H1 (cell line): ENCODE data around the gene U2SURP. TPM values are rescaled to one million over a fixed set of nuclear protein-coding genes. Genes with fewer than 3 reads are reported as not detected.

ENCODE experiments used
- CTCF ChIA-PET: fragments of 300-600 bp; sonication (Branson Sonifier 250); formaldehyde crosslinking; loops from one replicate; lab custom pipeline; 2021; ENCODE audit not compliant: partially characterized antibody; lab: Charles Lee
- POLR2A ChIA-PET: fragments of 300-600 bp; sonication (Branson Sonifier 250); formaldehyde crosslinking; loops from one replicate; lab custom pipeline; 2021; ENCODE audit warnings: inconsistent platforms; ENCODE audit not compliant: partially characterized antibody; lab: Charles Lee
- DNase-seq, 2 experiments: peaks; one replicate each; pipeline versions ENCODE4 v3.0.0 to v3.0.0-alpha.2; 2010 to 2022; ENCODE audit warnings: low spot score in 2 of 2, low read depth in 1 of 2, mixed read lengths in 1 of 2
- FAIRE-seq: peaks from 2 replicates; lab custom pipeline; 2011; peaks lifted over from hg19 to GRCh38; lab: Jason Lieb, UNC
- H2AFZ ChIP-seq: 2 replicates; pipeline ENCODE4 v1.8.1; 2012; ENCODE audit warnings: low read length, inconsistent platforms
- H2AK5ac ChIP-seq: 2 replicates; pipeline ENCODE4 v1.6.1; 2013; ENCODE audit warnings: low read depth, low read length
- H2BK120ac ChIP-seq: replicated peaks from 2 replicates; pipeline ENCODE3; 2013; ENCODE audit warnings: low read depth, low read length, inconsistent platforms
- H2BK12ac ChIP-seq: 2 replicates; pipeline ENCODE4 v1.6.1; 2013; ENCODE audit warnings: low read depth, low read length
- H2BK15ac ChIP-seq: 2 replicates; pipeline ENCODE4 v1.6.1; 2013; ENCODE audit warnings: low read length
- H2BK20ac ChIP-seq: 2 replicates; pipeline ENCODE4 v1.6.1; 2013; ENCODE audit warnings: low read length
- H2BK5ac ChIP-seq: 2 replicates; pipeline ENCODE4 v1.6.1; 2013; ENCODE audit warnings: low read depth, low read length
- H3K14ac ChIP-seq: 2 replicates; pipeline ENCODE4 v1.6.1; 2013; ENCODE audit warnings: inconsistent platforms; ENCODE audit not compliant: insufficient read length
- H3K18ac ChIP-seq: 2 replicates; pipeline ENCODE4 v1.6.1; 2013; ENCODE audit warnings: low read length; ENCODE audit errors: extremely low read depth
- H3K23ac ChIP-seq: 2 replicates; pipeline ENCODE4 v1.6.1; 2013; ENCODE audit warnings: inconsistent platforms; ENCODE audit not compliant: insufficient read length
- H3K23me2 ChIP-seq: 2 replicates; pipeline ENCODE4 v1.6.1; 2013; ENCODE audit warnings: low read depth, low read length
- H3K27ac ChIP-seq: 2 replicates; pipeline ENCODE4 v1.6.1; 2011; ENCODE audit warnings: low read depth, low read length, inconsistent platforms
- H3K27me3 ChIP-seq, 4 experiments: replicated peaks in 1 of 4; 1 replicate in 1 of 4; 2 replicates in 3 of 4; pipeline versions ENCODE4 v1.6.1 to v1.8.1; 2011 to 2013; ENCODE audit warnings: low read length in 3 of 4, mild to moderate bottlenecking in 3 of 4, inconsistent platforms in 2 of 4, mixed read lengths in 2 of 4, moderate library complexity in 1 of 4; ENCODE audit not compliant: control insufficient read depth in 3 of 4, insufficient read depth in 3 of 4; ENCODE audit errors: extremely low read depth in 1 of 4
- H3K36me3 ChIP-seq, 4 experiments: 2 replicates each; pipeline versions ENCODE4 v1.6.1 to v1.8.1; 2011 to 2013; ENCODE audit warnings: mild to moderate bottlenecking in 4 of 4, low read length in 3 of 4, moderate library complexity in 2 of 4, control low read depth in 1 of 4, inconsistent platforms in 1 of 4; ENCODE audit not compliant: insufficient read depth in 4 of 4, control insufficient read depth in 2 of 4
- H3K4ac ChIP-seq: replicated peaks from 2 replicates; pipeline ENCODE3; 2013; ENCODE audit warnings: low read length, low read depth, mixed read lengths, inconsistent platforms; ENCODE audit not compliant: insufficient read length
- H3K4me1 ChIP-seq, 4 experiments: replicated peaks in 1 of 4; 1 replicate in 1 of 4; 2 replicates in 3 of 4; pipeline versions ENCODE4 v1.6.1 to v1.8.1; 2011 to 2013; ENCODE audit warnings: low read length in 3 of 4, inconsistent platforms in 2 of 4, mixed read lengths in 1 of 4; ENCODE audit not compliant: insufficient read depth in 4 of 4, control insufficient read depth in 3 of 4
- H3K4me2 ChIP-seq, 2 experiments: 2 replicates each; pipeline versions ENCODE4 v1.6.1 to v1.8.1; 2011 to 2013; ENCODE audit warnings: low read depth in 2 of 2, low read length in 2 of 2, control low read depth in 1 of 2, inconsistent platforms in 1 of 2, mild to moderate bottlenecking in 1 of 2; ENCODE audit not compliant: insufficient read depth in 1 of 2
- H3K4me3 ChIP-seq, 4 experiments: fragments of 200-600, 300-600 bp in 1 of 4; sonication (generic), shearing (Covaris generic), sonication (Bioruptor Twin) in 1 of 4; 2 replicates each; pipeline versions ENCODE4 v1.5.1 to v1.8.1; 2011 to 2016; ENCODE audit warnings: low read length in 4 of 4, low read depth in 3 of 4, control low read depth in 2 of 4, inconsistent platforms in 2 of 4, mild to moderate bottlenecking in 2 of 4, mixed read lengths in 1 of 4, moderate library complexity in 1 of 4; ENCODE audit not compliant: insufficient read depth in 2 of 4; ENCODE audit errors: extremely low read depth in 1 of 4
- H3K56ac ChIP-seq: replicated peaks from 2 replicates; pipeline ENCODE3; 2013; ENCODE audit warnings: low read depth, mild to moderate bottlenecking, mixed read lengths, low read length, inconsistent platforms; ENCODE audit not compliant: insufficient read length
- H3K79me1 ChIP-seq: 2 replicates; pipeline ENCODE4 v1.6.1; 2013; ENCODE audit warnings: low read depth, low read length, control low read depth
- H3K79me2 ChIP-seq, 2 experiments: 2 replicates each; pipeline versions ENCODE4 v1.6.1 to v1.8.1; 2012 to 2013; ENCODE audit warnings: low read length in 2 of 2, mild to moderate bottlenecking in 2 of 2, inconsistent platforms in 1 of 2; ENCODE audit not compliant: insufficient read depth in 2 of 2, control insufficient read depth in 1 of 2
- H3K9ac ChIP-seq, 4 experiments: replicated peaks in 1 of 4; 1 replicate in 1 of 4; 2 replicates in 3 of 4; pipeline versions ENCODE4 v1.6.1 to v1.8.1; 2011 to 2013; ENCODE audit warnings: low read depth in 3 of 4, low read length in 3 of 4, control low read depth in 2 of 4, mild to moderate bottlenecking in 2 of 4, moderate library complexity in 2 of 4, inconsistent platforms in 1 of 4; ENCODE audit errors: extremely low read depth in 1 of 4
- H3K9me3 ChIP-seq, 2 experiments: 2 replicates each; pipeline versions ENCODE4 v1.6.1 to v1.8.1; 2012 to 2013; ENCODE audit warnings: mild to moderate bottlenecking in 2 of 2, moderate library complexity in 2 of 2, control low read depth in 1 of 2, inconsistent platforms in 1 of 2, low read depth in 1 of 2, low read length in 1 of 2, mixed read lengths in 1 of 2; ENCODE audit not compliant: insufficient read depth in 2 of 2
- H4K20me1 ChIP-seq, 2 experiments: replicated peaks in 1 of 2; 2 replicates each; pipeline versions ENCODE3 to v1.8.1; 2011 to 2013; ENCODE audit warnings: inconsistent platforms in 2 of 2, low read length in 2 of 2, mild to moderate bottlenecking in 1 of 2; ENCODE audit not compliant: insufficient read depth in 2 of 2, control insufficient read depth in 1 of 2
- H4K5ac ChIP-seq: 2 replicates; pipeline ENCODE4 v1.6.1; 2013; ENCODE audit warnings: low read length, low read depth, mixed read lengths, inconsistent platforms; ENCODE audit not compliant: insufficient read length
- H4K8ac ChIP-seq: 2 replicates; pipeline ENCODE4 v1.8.0; 2013; ENCODE audit warnings: mild to moderate bottlenecking, moderate library complexity, low read length, inconsistent platforms; ENCODE audit not compliant: insufficient read depth; ENCODE audit errors: extremely low read depth
- H4K91ac ChIP-seq: replicated peaks from 2 replicates; pipeline ENCODE3; 2013; ENCODE audit warnings: low read length, mixed read lengths, inconsistent platforms; ENCODE audit not compliant: insufficient read length
- ASH2L ChIP-seq: fragments of 200-600, 300-600 bp; sonication (generic); IDR thresholded peaks from one replicate; pipeline ENCODE4 v1.7.1; 2017; ENCODE audit warnings: low read length
- CREB1 ChIP-seq: IDR thresholded peaks from 2 replicates; pipeline ENCODE4 v1.6.1; 2012; ENCODE audit warnings: inconsistent platforms
- CTBP2 ChIP-seq: IDR thresholded peaks from 2 replicates; pipeline ENCODE4 v1.7.0; 2011; ENCODE audit warnings: borderline replicate concordance, mild to moderate bottlenecking, moderate library complexity, mixed read lengths, low read length; ENCODE audit not compliant: insufficient read depth, insufficient read length
- EZH2 ChIP-seq: fragments of 200-600 bp; sonication (generic); IDR thresholded peaks from 2 replicates; pipeline ENCODE4 v1.7.1; 2012; ENCODE audit warnings: low read depth, mild to moderate bottlenecking, moderate library complexity, low read length, inconsistent platforms; ENCODE audit not compliant: severe bottlenecking
- KDM5A ChIP-seq: fragments of 200-600 bp; IDR thresholded peaks from 2 replicates; pipeline ENCODE4 v1.7.1; 2012; ENCODE audit warnings: mild to moderate bottlenecking, low read length, inconsistent platforms, mixed read lengths
- POU5F1 ChIP-seq: IDR thresholded peaks from 2 replicates; pipeline ENCODE4 v1.6.1; 2011; ENCODE audit warnings: low read depth, mild to moderate bottlenecking, low read length, moderate library complexity
- RBBP5 ChIP-seq: IDR thresholded peaks from 2 replicates; pipeline ENCODE4 v1.7.1; 2012; ENCODE audit warnings: low read depth, mild to moderate bottlenecking, inconsistent platforms, low read length, moderate library complexity, borderline replicate concordance
- SIN3A ChIP-seq, 2 experiments: IDR thresholded peaks in 1 of 2; conservative IDR thresholded peaks in 1 of 2; 2 replicates each; pipeline ENCODE4 v1.6.1; 2011 to 2012; ENCODE audit warnings: low read length in 2 of 2, improper control_type of control experiment in 1 of 2, low read depth in 1 of 2, mild to moderate bottlenecking in 1 of 2
- SP2 ChIP-seq: IDR thresholded peaks from 2 replicates; pipeline ENCODE4 v1.6.1; 2012; ENCODE audit warnings: mild to moderate bottlenecking, low read length, inconsistent platforms
- TAF1 ChIP-seq: IDR thresholded peaks from 2 replicates; pipeline ENCODE4 v1.6.1; 2011; ENCODE audit warnings: mild to moderate bottlenecking, low read depth, low read length
- TAF7 ChIP-seq: optimal IDR thresholded peaks from 2 replicates; pipeline ENCODE3; 2011; ENCODE audit warnings: low read depth, mild to moderate bottlenecking, inconsistent platforms, low read length, moderate library complexity, borderline replicate concordance
- WGBS, 2 experiments: shearing (Covaris generic) in 1 of 2; methylation state at CpG; one replicate each; pipeline versions ENCODE4 v1.1.6 to v1.1.7; 2013 to 2015; ENCODE audit warnings: low lambda C conversion rate in 2 of 2, mixed read lengths in 2 of 2, inconsistent platforms in 1 of 2, low coverage in 1 of 2, missing lambda C conversion rate in 1 of 2; ENCODE audit not compliant: insufficient replicate concordance in 2 of 2, insufficient coverage in 1 of 2, insufficient read length in 1 of 2; ENCODE audit errors: extremely low coverage in 1 of 2, missing lambda C conversion rate in 1 of 2; 5-methylcytosine and 5-hydroxymethylcytosine counted together
- polyA plus RNA-seq, 7 experiments: library from polyadenylated mRNA; depleted of rRNA in 3 of 7; stranded (reverse) in 5 of 7; unstranded in 2 of 7; fragments of >200 nt in 5 of 7; fragments of 200-250 nt in 2 of 7; gene quantifications; 1 replicate in 5 of 7; 2 replicates in 1 of 7; 4 replicates in 1 of 7; pipeline versions ENCODE4 v1.2.1 to v1.2.3, GENCODE V29; 2011 to 2013; ENCODE audit warnings: missing spikeins in 2 of 7, mixed read lengths in 2 of 7
- total RNA-seq: library from RNA; stranded (reverse); fragmentation: NEBNext Ultra II Directional; extraction: Animal tissue kit (Norgen Biotek cat#: 25700); gene quantifications from 2 replicates; pipeline ENCODE4 v1.2.1, GENCODE V29; 2021

Gene U2SURP
- total and polyA plus RNA-seq, 2 of the 8 experiments (the other 6 are each of a cell fraction or from before 2014, with no cell fraction given): 22.2 to 167 TPM

- TF ChIP-seq ASH2L (no peak), CTBP2 (no peak), EZH2 (no peak), CREB1 (no peak), SP2 (no peak), TAF1 (no peak), RBBP5 (no peak), POU5F1 (no peak), TAF7 (no peak), SIN3A (conservative IDR thresholded peaks at IDR 0.05 in 1 of 2, IDR thresholded peaks at IDR 0.05 in 1 of 2; ENCODE audit: low read depth in 1 of 2, low read length in 2 of 2) (no peak), KDM5A (no peak)
- Histone ChIP-seq H2BK120ac (no peak overlapping the region), H3K56ac (no peak overlapping the region), H3K27ac (no peak overlapping the region), H2AK5ac (no peak overlapping the region), H3K23ac (no peak overlapping the region), H3K9me3 (no peaks in the 10 kb centered on the region), H4K91ac (no peak overlapping the region), H3K4me1 (peaks cover 0 to 12% (median 9%) of the 10 kb centered on the region in 4 experiments; a peak in 5 of 7 replicates), H4K20me1 (no peaks in the 10 kb centered on the region), H2BK15ac (no peak overlapping the region), H3K4me3 (no peak overlapping the region), H3K27me3 (peaks cover 0 to 1% (median 0%) of the 10 kb centered on the region in 4 experiments; a peak in 1 of 7 replicates), H3K18ac (no peak overlapping the region), H3K36me3 (no peaks in the 10 kb centered on the region), H3K4ac (no peak overlapping the region), H3K9ac (no peak overlapping the region), H3K79me1 (no peaks in the 10 kb centered on the region), H4K8ac (no peak overlapping the region), H2AFZ (no peak overlapping the region), H2BK12ac (peak overlapping the region; percentile 31), H3K23me2 (no peaks in the 10 kb centered on the region; the same call in 1 of the 2 replicates), H3K14ac (no peak overlapping the region), H3K79me2 (no peaks in the 10 kb centered on the region), H2BK5ac (no peak overlapping the region), H4K5ac (no peak overlapping the region), H3K4me2 (no peak overlapping the region), H2BK20ac (no peak overlapping the region)
- 92% methylated on average over 3 of the region's 3 CpGs; no CpG with 5 or more reads in 1 of the 2 experiments for WGBS, 2 experiments
- ChIA-PET POLR2A (no interaction called here), CTCF (no interaction called here)
- no peak for DNase-seq
- no peak for FAIRE-seq
Measured at GRCh38 chr3:143067201-143067600, 65.8 kb downstream of the U2SURP start.
